ENCODE results near the gene IGF2BP1. TPM values are rescaled to one million over a fixed set of nuclear protein-coding genes. Genes with fewer than 3 reads are reported as not detected.

The IGF2BP1 gene
- polyA plus RNA-seq, 1 of the 3 experiments (the other 2 are of a cell fraction): 0.05 TPM

GRCh38 chr17:48995974-48996721, 1.0 kb upstream of the IGF2BP1 start:
- CTCF ChIA-PET: interaction anchor here (1.1 to 5.7 kb wide), 8 partner anchors 9 to 360 kb away, joined by 3 to 35 read pairs (median 4); no protein-coding TSS in a partner anchor
- Histone ChIP-seq H3F3A (replicated peaks; ENCODE audit: insufficient read depth) (peaks cover 29% of the 10 kb centered on the region), H3K27me3 (ENCODE audit: insufficient read depth) (peaks cover 87% of the 10 kb centered on the region), H3K9me2 (no peaks in the 10 kb centered on the region), H2AFZ (ENCODE audit: low read depth) (no peak overlapping the region), H4K20me1 (ENCODE audit: insufficient read depth) (0 out of 2 replicates have a peak, but pooled peaks cover 12% of the 10 kb centered on the region), H3K4me1 (ENCODE audit: control insufficient read depth in 1 of 2, insufficient read depth in 2 of 2, low read depth in 1 of 2, low read length in 1 of 2) (no peaks in the 10 kb centered on the region; a peak in 1 of 4 replicates), H3K4me3 (ENCODE audit: low read depth in 2 of 2, low read length in 1 of 2) (no peak overlapping the region; a peak in 1 of 4 replicates), H3K4me2 (no peak overlapping the region), H3K27ac (ENCODE audit: low read depth in 2 of 2, low read length in 1 of 2) (no peak overlapping the region), H3K9ac (no peak overlapping the region), H3K9me3 (no peaks in the 10 kb centered on the region), H3K36me3 (replicated peaks in 1 of 2; ENCODE audit: control insufficient read depth in 1 of 2, insufficient read depth in 2 of 2, low read length in 1 of 2) (no peaks in the 10 kb centered on the region), H3K79me2 (ENCODE audit: insufficient read depth) (no peaks in the 10 kb centered on the region)
- TF ChIP-seq POLR2AphosphoS5 (IDR thresholded peaks at IDR 0.05; ENCODE audit: low read depth, low read length): no peak
- TF ChIP-seq FOXJ3 (CRISPR knock-in tag; IDR thresholded peaks at IDR 0.05): no peak
- TF ChIP-seq RXRA (IDR thresholded peaks at IDR 0.05; ENCODE audit: borderline replicate concordance, low read depth): no peak
- TF ChIP-seq ZBTB33 (IDR thresholded peaks at IDR 0.05; ENCODE audit: borderline replicate concordance, low read depth): no peak
- no peak for TF ChIP-seq USF2 (IDR thresholded peaks at IDR 0.05; ENCODE audit: borderline replicate concordance, low read depth, low read length)
- no peak for TF ChIP-seq PBX3 (IDR thresholded peaks at IDR 0.05)
- TF ChIP-seq EZH2phosphoT487 (IDR thresholded peaks at IDR 0.05; ENCODE audit: borderline replicate concordance, low read depth): peak; percentile 97; the same call in 1 of the 2 replicates
- TF ChIP-seq RCOR1 (IDR thresholded peaks at IDR 0.05; ENCODE audit: low read length): no peak
- DNase-seq: peak; percentile 65
- POLR2A ChIA-PET: no interaction called here
- WGBS (ENCODE audit: low lambda C conversion rate): 1% methylated on average over 28 of the region's 66 CpGs

GRCh38 chr17:48996722-48997102, 473 bp upstream of the IGF2BP1 start:
- 2% methylated on average over 23 of the region's 23 CpGs for WGBS (ENCODE audit: low lambda C conversion rate)
- no peak overlapping the region for H2AFZ ChIP-seq (ENCODE audit: low read depth)
- POLR2A ChIA-PET: no interaction called here
- H3K9me3 ChIP-seq: no peaks in the 10 kb centered on the region
- H3K79me2 ChIP-seq (ENCODE audit: insufficient read depth): no peaks in the 10 kb centered on the region
- H3K27ac ChIP-seq (ENCODE audit: low read depth in 2 of 2, low read length in 1 of 2): no peak overlapping the region
- H3K9me2 ChIP-seq: no peaks in the 10 kb centered on the region
- H3K4me2 ChIP-seq: no peak overlapping the region
- H3K4me1 ChIP-seq (ENCODE audit: control insufficient read depth in 1 of 2, insufficient read depth in 2 of 2, low read depth in 1 of 2, low read length in 1 of 2): no peaks in the 10 kb centered on the region; a peak in 1 of 4 replicates
- CTCF ChIA-PET: interaction anchor here (1.1 to 5.7 kb wide), 8 partner anchors 8 to 360 kb away, joined by 3 to 35 read pairs (median 4); no protein-coding TSS in a partner anchor
- H3K9ac ChIP-seq: no peak overlapping the region
- peaks cover 12% of the 10 kb centered on the region; the same call in 1 of the 2 replicates for H4K20me1 ChIP-seq (ENCODE audit: insufficient read depth)
- no peaks in the 10 kb centered on the region for H3K36me3 ChIP-seq (replicated peaks in 1 of 2; ENCODE audit: control insufficient read depth in 1 of 2, insufficient read depth in 2 of 2, low read length in 1 of 2)
- H3K27me3 ChIP-seq (ENCODE audit: insufficient read depth): peaks cover 87% of the 10 kb centered on the region
- TF ChIP-seq ZBTB33 (IDR thresholded peaks at IDR 0.05; ENCODE audit: borderline replicate concordance, low read depth): no peak
- TF ChIP-seq SIN3A (IDR thresholded peaks at IDR 0.05; ENCODE audit: borderline replicate concordance, low read depth, low read length): no peak
- no peak for TF ChIP-seq REST (IDR thresholded peaks at IDR 0.05; ENCODE audit: low read depth, low read length)
- TF ChIP-seq IRF3 (IDR thresholded peaks at IDR 0.05; ENCODE audit: low read depth, low read length): no peak
- no peak overlapping the region for H3K4me3 ChIP-seq (ENCODE audit: low read depth in 2 of 2, low read length in 1 of 2)
- peaks cover 25% of the 10 kb centered on the region for H3F3A ChIP-seq (replicated peaks; ENCODE audit: insufficient read depth)
- DNase-seq: no peak

Data from SK-N-SH (cell line).